ENCODE results near the gene CLDN3.
"Not testable (repeated sequence)": the region's sequence is repeated elsewhere in the genome, so short reads cannot be mapped to it uniquely, and the experiment has no call there.

Gene CLDN3

GRCh38 chr7:73735528-73735905 is 34.6 kb downstream of the CLDN3 start:
- DNase-seq = no peak

GRCh38 chr7:73734619-73735527 is 35.2 kb downstream of the CLDN3 start:
- peak; percentile 78 for DNase-seq

- no peak for DNase-seq
Measured at GRCh38 chr7:73732397-73732796, 37.7 kb downstream of the CLDN3 start.

- DNase-seq = no peak
Measured at GRCh38 chr7:73730485-73730884, 39.6 kb downstream of the CLDN3 start.

GRCh38 chr7:73728551-73728950 is 41.5 kb downstream of the CLDN3 start:
- DNase-seq = no peak

- no peak for DNase-seq
Measured at GRCh38 chr7:73727952-73728351, 42.1 kb downstream of the CLDN3 start.

GRCh38 chr7:73726083-73726466 is 44.0 kb downstream of the CLDN3 start:
- no peak for DNase-seq

GRCh38 chr7:73723813-73724212 is 46.3 kb downstream of the CLDN3 start:
- no peak for DNase-seq

GRCh38 chr7:73722785-73723184 is 47.3 kb downstream of the CLDN3 start:
- no peak for DNase-seq

GRCh38 chr7:73722182-73722581 is 47.9 kb downstream of the CLDN3 start:
- not testable (repeated sequence) for DNase-seq

GRCh38 chr7:73721377-73721817 is 48.7 kb downstream of the CLDN3 start:
- no peak for DNase-seq

GRCh38 chr7:73720443-73720842 is 49.6 kb downstream of the CLDN3 start:
- DNase-seq = not testable (repeated sequence)

GRCh38 chr7:73719806-73720169 is 50.3 kb downstream of the CLDN3 start:
- DNase-seq = no peak

Measured in activated CD4-positive, alpha-beta T cell treated with anti-CD3 and anti-CD28 coated beads, Interleukin-2, amount 50 U/mL, for 1 hour (primary cell).